Trophoblast cell (in vitro differentiated cells and primary cell): Measurements from ENCODE around the gene TUSC7.

ENCODE experiments used
- DNase-seq, 2 donors: peaks; one replicate each; pipeline ENCODE4 v3.0.0-alpha.2; 2016
- H2AFZ ChIP-seq: 2 replicates; pipeline ENCODE4 v1.6.1; 2013; ENCODE audit warnings: low read length, moderate library complexity, mild to moderate bottlenecking; ENCODE audit not compliant: insufficient read depth, poor library complexity
- H2AK5ac ChIP-seq: 2 replicates; pipeline ENCODE4 v1.6.1; 2013; ENCODE audit warnings: mild to moderate bottlenecking, low read length
- H2BK120ac ChIP-seq: 2 replicates; pipeline ENCODE4 v1.6.1; 2013; ENCODE audit warnings: low read length, mild to moderate bottlenecking, moderate library complexity; ENCODE audit not compliant: insufficient read depth, poor library complexity
- H2BK12ac ChIP-seq: 2 replicates; pipeline ENCODE4 v1.6.1; 2013; ENCODE audit warnings: mild to moderate bottlenecking, low read length, moderate library complexity
- H2BK5ac ChIP-seq: 2 replicates; pipeline ENCODE4 v1.6.1; 2013; ENCODE audit warnings: low read length, low read depth, moderate library complexity, mild to moderate bottlenecking; ENCODE audit not compliant: poor library complexity
- H3K14ac ChIP-seq: 2 replicates; pipeline ENCODE4 v1.6.1; 2013; ENCODE audit warnings: mild to moderate bottlenecking, low read length
- H3K18ac ChIP-seq: 2 replicates; pipeline ENCODE4 v1.6.1; 2013; ENCODE audit warnings: mild to moderate bottlenecking, low read length
- H3K23ac ChIP-seq: 2 replicates; pipeline ENCODE4 v1.6.1; 2013; ENCODE audit warnings: low read length
- H3K27ac ChIP-seq: 2 replicates; pipeline ENCODE4 v1.5.1; 2013; ENCODE audit warnings: low read depth, mild to moderate bottlenecking, inconsistent platforms, low read length, moderate library complexity
- H3K27me3 ChIP-seq: 2 replicates; pipeline ENCODE4 v1.6.1; 2013; ENCODE audit warnings: inconsistent platforms, mild to moderate bottlenecking, low read length, moderate library complexity; ENCODE audit not compliant: insufficient read depth
- H3K36me3 ChIP-seq, 2 experiments: 1 replicate in 1 of 2; 2 replicates in 1 of 2; pipeline ENCODE4 v1.6.1; 2013; ENCODE audit warnings: low read length in 2 of 2, mild to moderate bottlenecking in 2 of 2, moderate library complexity in 1 of 2; ENCODE audit not compliant: insufficient read depth in 2 of 2, control insufficient read depth in 1 of 2
- H3K4ac ChIP-seq: 2 replicates; pipeline ENCODE4 v1.6.1; 2013; ENCODE audit warnings: low read depth, mild to moderate bottlenecking, low read length, moderate library complexity
- H3K4me1 ChIP-seq, 2 experiments: 1 replicate in 1 of 2; 2 replicates in 1 of 2; pipeline ENCODE4 v1.6.1; 2013; ENCODE audit warnings: low read length in 2 of 2, mild to moderate bottlenecking in 2 of 2, moderate library complexity in 1 of 2; ENCODE audit not compliant: insufficient read depth in 2 of 2, control insufficient read depth in 1 of 2
- H3K4me2 ChIP-seq: 2 replicates; pipeline ENCODE4 v1.6.1; 2013; ENCODE audit warnings: inconsistent platforms, mild to moderate bottlenecking, low read length, moderate library complexity
- H3K4me3 ChIP-seq: 2 replicates; pipeline ENCODE4 v1.5.1; 2013; ENCODE audit warnings: mild to moderate bottlenecking, low read depth, low read length, inconsistent platforms
- H3K79me1 ChIP-seq: one replicate; pipeline ENCODE4 v1.6.1; 2013; ENCODE audit warnings: low read length
- H3K79me2 ChIP-seq: 2 replicates; pipeline ENCODE4 v1.6.1; 2013; ENCODE audit warnings: low read length, mild to moderate bottlenecking; ENCODE audit not compliant: control insufficient read depth, insufficient read depth, poor library complexity
- H3K9ac ChIP-seq: 2 replicates; pipeline ENCODE4 v1.6.1; 2013; ENCODE audit warnings: mild to moderate bottlenecking, low read length
- H3K9me3 ChIP-seq: 2 replicates; pipeline ENCODE4 v1.6.1; 2013; ENCODE audit warnings: low read depth, mild to moderate bottlenecking, control low read depth, inconsistent platforms, low read length; ENCODE audit not compliant: insufficient read depth
- H4K12ac ChIP-seq: 2 replicates; pipeline ENCODE4 v1.6.1; 2013; ENCODE audit warnings: low read depth, mild to moderate bottlenecking, low read length, moderate library complexity
- H4K8ac ChIP-seq: 2 replicates; pipeline ENCODE4 v1.6.1; 2013; ENCODE audit warnings: low read depth, mild to moderate bottlenecking, low read length, moderate library complexity
- H4K91ac ChIP-seq: one replicate; pipeline ENCODE4 v1.6.1; 2013; ENCODE audit warnings: low read depth, mild to moderate bottlenecking, low read length, moderate library complexity
- WGBS: extraction: QIAGEN DNeasy Blood & Tissue Kit; methylation state at CpG from one replicate; pipeline ENCODE4 v1.1.7; 2013; ENCODE audit warnings: missing lambda C conversion rate; ENCODE audit not compliant: insufficient read length, insufficient coverage; ENCODE audit errors: extremely low coverage; 5-methylcytosine and 5-hydroxymethylcytosine counted together

TUSC7 gene

GRCh38 chr3:116740293-116740692, 30.7 kb downstream of the TUSC7 start:
- DNase-seq, result no peak
- Histone ChIP-seq H3K14ac (no peak overlapping the region), H2BK5ac (no peak overlapping the region), H4K12ac (no peak overlapping the region), H3K4me2 (no peak overlapping the region), H2BK12ac (no peak overlapping the region), H3K27me3 (no peaks in the 10 kb centered on the region), H3K27ac (no peak overlapping the region), H2BK120ac (no peak overlapping the region), H3K9ac (no peak overlapping the region), H3K23ac (no peak overlapping the region), H3K4ac (no peak overlapping the region), H4K8ac (no peak overlapping the region), H3K4me1 (no peaks in the 10 kb centered on the region), H3K9me3 (peaks cover 3% of the 10 kb centered on the region), H3K4me3 (no peak overlapping the region), H3K36me3 (no peaks in the 10 kb centered on the region), H2AK5ac (no peak overlapping the region), H3K79me1 (no peaks in the 10 kb centered on the region), H2AFZ (no peak overlapping the region), H3K18ac (no peak overlapping the region), H4K91ac (no peak overlapping the region), H3K79me2 (no peaks in the 10 kb centered on the region)
- no CpG with 5 or more reads among the region's 2 CpGs for WGBS

- WGBS, result no CpG with 5 or more reads among the region's 1 CpG
These were observed 31.9 kb downstream of the TUSC7 start for GRCh38 chr3:116741467-116741866.

GRCh38 chr3:116743062-116743461, 33.5 kb downstream of the TUSC7 start:
- Histone ChIP-seq H3K27ac (no peak overlapping the region), H2BK120ac (no peak overlapping the region), H4K12ac (no peak overlapping the region), H3K9me3 (no peaks in the 10 kb centered on the region), H3K79me1 (no peaks in the 10 kb centered on the region), H2AK5ac (no peak overlapping the region), H3K18ac (no peak overlapping the region), H2BK12ac (no peak overlapping the region), H3K27me3 (no peaks in the 10 kb centered on the region), H3K23ac (no peak overlapping the region), H4K8ac (no peak overlapping the region), H3K4me2 (no peak overlapping the region), H3K14ac (no peak overlapping the region), H3K4me3 (no peak overlapping the region), H2AFZ (no peak overlapping the region), H3K36me3 (no peaks in the 10 kb centered on the region), H3K79me2 (no peaks in the 10 kb centered on the region), H4K91ac (no peak overlapping the region), H3K4ac (no peak overlapping the region), H3K9ac (no peak overlapping the region), H3K4me1 (no peaks in the 10 kb centered on the region), H2BK5ac (no peak overlapping the region)
- no peak for DNase-seq

More at GRCh38 chr3:116741467-116741866, 31.9 kb downstream of the TUSC7 start:
- Histone ChIP-seq H3K23ac (no peak overlapping the region), H4K12ac (no peak overlapping the region), H3K36me3 (no peaks in the 10 kb centered on the region), H3K27ac (no peak overlapping the region), H3K79me2 (no peaks in the 10 kb centered on the region), H3K79me1 (no peaks in the 10 kb centered on the region), H3K14ac (no peak overlapping the region), H3K9me3 (no peaks in the 10 kb centered on the region), H3K27me3 (no peaks in the 10 kb centered on the region), H2AFZ (no peak overlapping the region), H2AK5ac (no peak overlapping the region), H3K4me1 (no peaks in the 10 kb centered on the region), H4K91ac (no peak overlapping the region), H2BK120ac (no peak overlapping the region), H2BK5ac (no peak overlapping the region), H2BK12ac (no peak overlapping the region), H4K8ac (no peak overlapping the region), H3K9ac (no peak overlapping the region), H3K4me2 (no peak overlapping the region), H3K4me3 (no peak overlapping the region), H3K18ac (no peak overlapping the region), H3K4ac (no peak overlapping the region)
- DNase-seq, result no peak

GRCh38 chr3:116749388-116749787, 39.8 kb downstream of the TUSC7 start:
- Histone ChIP-seq H3K14ac (no peak overlapping the region), H2BK12ac (no peak overlapping the region), H3K4me1 (no peaks in the 10 kb centered on the region), H3K4ac (no peak overlapping the region), H4K91ac (no peak overlapping the region), H3K27ac (no peak overlapping the region), H2BK120ac (no peak overlapping the region), H2BK5ac (no peak overlapping the region), H2AK5ac (no peak overlapping the region), H3K9ac (no peak overlapping the region), H3K79me1 (no peaks in the 10 kb centered on the region), H2AFZ (no peak overlapping the region), H3K9me3 (no peaks in the 10 kb centered on the region), H3K27me3 (no peaks in the 10 kb centered on the region), H3K4me3 (no peak overlapping the region), H4K12ac (no peak overlapping the region), H3K23ac (no peak overlapping the region), H3K4me2 (no peak overlapping the region), H4K8ac (no peak overlapping the region), H3K36me3 (no peaks in the 10 kb centered on the region), H3K18ac (no peak overlapping the region), H3K79me2 (no peaks in the 10 kb centered on the region)
- no peak for DNase-seq
- no CpG with 5 or more reads among the region's 3 CpGs for WGBS
